Neural crest cell (in vitro differentiated cells): ENCODE data around the gene CGB8. TPM values are rescaled to one million over a fixed set of nuclear protein-coding genes. Genes with fewer than 3 reads are reported as not detected.
A peak's percentile ranks its signal among the peaks of the same experiment; 100 is the strongest.

Experiments
- DNase-seq: peaks from one replicate; pipeline ENCODE4 v3.0.0; 2021; ENCODE audit warnings: low read depth, mixed read lengths, low spot score
- H3K27ac Mint-ChIP-seq: one replicate; pipeline ENCODE4 v1.8.0; 2021; ENCODE audit warnings: mild to moderate bottlenecking, mixed read lengths; ENCODE audit not compliant: unreplicated experiment
- H3K27me3 Mint-ChIP-seq: 2 replicates; pipeline ENCODE4 v1.8.0; 2021; ENCODE audit warnings: low read depth, mild to moderate bottlenecking, mixed read lengths
- H3K36me3 Mint-ChIP-seq: 2 replicates; pipeline ENCODE4 v1.8.0; 2021; ENCODE audit warnings: low read depth, mild to moderate bottlenecking, mixed read lengths
- H3K4me1 Mint-ChIP-seq: 2 replicates; pipeline ENCODE4 v1.8.0; 2021; ENCODE audit warnings: mixed read lengths
- H3K4me3 Mint-ChIP-seq: one replicate; pipeline ENCODE4 v1.8.0; 2021; ENCODE audit warnings: mild to moderate bottlenecking, mixed read lengths
- H3K9me3 Mint-ChIP-seq: 2 replicates; pipeline ENCODE4 v1.8.0; 2021; ENCODE audit warnings: mixed read lengths
- CTCF ChIP-seq: fragments of 200-600 bp; sonication (generic); conservative IDR thresholded peaks from 2 replicates; pipeline ENCODE4 v1.5.0; 2021; ENCODE audit warnings: antibody characterized with exemption, mild to moderate bottlenecking
- total RNA-seq: library from RNA; stranded (reverse); gene quantifications from 2 replicates; pipeline ENCODE4 v1.2.1, GENCODE V29; 2021

The CGB8 gene
- total RNA-seq, 1 donor from 2014 or later: not detected

- TF ChIP-seq CTCF: no peak
- H3K36me3 Mint-ChIP-seq: no peaks in the 10 kb centered on the region
- H3K9me3 Mint-ChIP-seq: peaks cover 13% of the 10 kb centered on the region
- peaks cover 89% of the 10 kb centered on the region for H3K27me3 Mint-ChIP-seq
- H3K27ac Mint-ChIP-seq: no peak overlapping the region
- peaks cover 5% of the 10 kb centered on the region for H3K4me1 Mint-ChIP-seq
- DNase-seq: no peak
- no peak overlapping the region for H3K4me3 Mint-ChIP-seq
These were observed 20.1 kb upstream of the CGB8 start for GRCh38 chr19:49069026-49069425.

DNA sequence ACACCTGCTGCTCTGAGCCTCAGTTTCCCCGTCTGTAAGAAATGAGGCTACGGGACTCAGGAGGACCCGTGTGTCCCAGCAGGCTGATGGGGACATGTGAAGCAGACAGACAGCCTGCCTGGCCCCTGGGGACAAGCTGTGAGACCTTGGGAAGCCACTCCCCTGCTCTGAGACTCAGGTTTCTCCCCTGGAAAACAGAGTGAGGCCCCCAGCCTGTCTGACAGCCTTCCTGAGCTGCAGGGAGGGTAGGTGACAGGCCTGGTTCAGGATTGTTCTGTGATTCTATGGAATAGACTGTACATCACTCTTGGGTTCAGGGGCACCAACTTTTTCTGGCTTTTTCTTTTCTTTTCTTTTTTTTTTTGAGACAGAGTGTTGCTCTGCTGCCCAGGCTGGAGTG lies 18.6 kb upstream of the CGB8 start:
- H3K4me3 Mint-ChIP-seq: no peak overlapping the region
- H3K36me3 Mint-ChIP-seq: no peaks in the 10 kb centered on the region
- peaks cover 13% of the 10 kb centered on the region for H3K9me3 Mint-ChIP-seq
- DNase-seq: no peak
- no peaks in the 10 kb centered on the region for H3K4me1 Mint-ChIP-seq
- no peak for TF ChIP-seq CTCF
- H3K27me3 Mint-ChIP-seq: peaks cover 86% of the 10 kb centered on the region
- H3K27ac Mint-ChIP-seq: no peak overlapping the region

DNA sequence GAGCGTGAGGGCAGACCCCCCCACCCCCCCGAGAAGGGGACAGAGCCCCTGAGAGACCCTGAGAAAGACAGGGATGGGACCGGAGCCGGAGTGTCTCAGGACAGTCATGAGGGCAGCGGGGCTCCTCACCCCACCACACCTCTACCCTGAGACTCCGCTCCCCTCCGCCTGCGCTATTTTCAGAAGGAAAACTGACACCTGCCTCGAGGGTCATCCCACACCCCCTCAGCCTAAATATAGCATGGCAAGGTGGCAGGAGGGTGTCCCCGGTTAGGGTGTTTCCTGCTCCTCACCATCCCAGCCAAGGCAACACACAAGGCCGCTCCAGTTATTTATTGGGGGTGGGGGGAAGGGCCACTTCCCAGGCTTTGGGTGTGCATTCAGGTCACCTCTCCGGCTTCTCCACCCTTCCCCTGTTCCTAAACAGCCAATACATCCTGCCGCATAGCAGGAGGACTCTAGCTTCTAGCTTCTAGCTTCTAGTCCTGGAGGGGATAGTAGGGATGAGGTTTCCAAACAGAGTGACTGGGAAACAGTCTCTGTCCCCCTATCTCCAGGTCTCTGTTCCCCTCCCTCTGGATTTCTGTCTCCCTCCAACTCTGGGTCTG lies 17.1 kb upstream of the CGB8 start:
- no peak for DNase-seq
- H3K4me3 Mint-ChIP-seq: peak overlapping the region; percentile 66
- peaks cover 80% of the 10 kb centered on the region for H3K27me3 Mint-ChIP-seq
- TF ChIP-seq CTCF: no peak
- H3K27ac Mint-ChIP-seq: no peak overlapping the region
- H3K4me1 Mint-ChIP-seq: no peaks in the 10 kb centered on the region
- H3K36me3 Mint-ChIP-seq: no peaks in the 10 kb centered on the region
- peaks cover 13% of the 10 kb centered on the region for H3K9me3 Mint-ChIP-seq

GRCh38 chr19:49064768-49065611 lies 16.1 kb upstream of the CGB8 start, which contains the start of gene NTF4:
NTF4 (minus strand) TSS chr19:49064818; CDS start chr19:49061997, 2,821 bp downstream.
- Mint-ChIP-seq H3K4me1 (no peaks in the 10 kb centered on the region), H3K27me3 (peaks cover 80% of the 10 kb centered on the region), H3K36me3 (no peaks in the 10 kb centered on the region), H3K9me3 (peaks cover 8% of the 10 kb centered on the region), H3K4me3 (no peak within 1 kb of the TSS), H3K27ac (no peak within 1 kb of the TSS)
- DNase-seq: peak; percentile 56
- no peak for TF ChIP-seq CTCF

DNA sequence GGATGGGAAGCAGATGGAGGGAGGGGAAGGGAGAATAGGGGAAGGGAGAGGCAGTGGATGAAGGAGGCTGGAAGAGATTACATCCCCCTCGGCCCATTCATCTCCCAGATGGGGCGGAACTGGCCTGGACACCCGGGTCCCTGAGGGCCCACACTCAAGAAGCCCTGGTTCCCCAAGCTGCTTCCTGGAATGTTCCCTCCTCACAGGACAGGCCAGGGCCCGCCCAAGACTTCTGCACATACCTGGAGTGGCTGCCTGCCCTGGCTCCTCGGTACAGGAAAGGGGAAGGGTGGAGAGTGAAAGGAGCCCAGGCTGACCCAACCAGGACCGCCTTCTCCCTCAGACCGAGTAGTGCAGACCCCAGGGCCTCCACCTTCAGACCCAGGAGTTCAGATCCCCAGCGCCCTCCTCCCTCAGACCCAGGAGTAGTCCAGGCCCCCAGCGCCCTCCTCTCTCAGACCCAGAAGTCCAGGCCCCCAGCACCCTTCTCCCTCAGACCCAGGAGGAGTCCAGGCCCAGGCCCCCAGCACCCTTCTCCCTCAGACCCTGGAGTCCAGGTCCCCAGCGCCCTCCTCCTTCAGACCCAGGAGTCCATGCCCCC lies 15.2 kb upstream of the CGB8 start:
- Mint-ChIP-seq H3K36me3 (no peaks in the 10 kb centered on the region), H3K9me3 (peaks cover 2% of the 10 kb centered on the region), H3K4me1 (no peaks in the 10 kb centered on the region), H3K27ac (no peak overlapping the region), H3K4me3 (no peak overlapping the region), H3K27me3 (peaks cover 80% of the 10 kb centered on the region)
- no peak for TF ChIP-seq CTCF
- DNase-seq: no peak
